Vagina (tissue), 2 donors: ENCODE results near the gene NBPF4.
"Not testable (repeated sequence)": the region's sequence is repeated elsewhere in the genome, so short reads cannot be mapped to it uniquely, and the experiment has no call there.

Source experiments
- POLR2A ChIP-seq, 2 donors: fragments of 450-650 bp; IDR thresholded peaks; one replicate each; pipeline ENCODE4 v1.6.1; 2017; ENCODE audit warnings: antibody characterized with exemption in 2 of 2, mild to moderate bottlenecking in 2 of 2, moderate library complexity in 2 of 2
- TF ChIP-seq, protein P1 (sequence below), 3 experiments: fragments of 450-650 bp in 2 of 3; fragments of 200-600 bp in 1 of 3; sonication (generic) in 1 of 3; IDR thresholded peaks; one replicate each; pipeline ENCODE4 v1.5.1; 2017 to 2019; ENCODE audit warnings: antibody characterized with exemption in 3 of 3, mild to moderate bottlenecking in 2 of 3, moderate library complexity in 2 of 3

DNA sequence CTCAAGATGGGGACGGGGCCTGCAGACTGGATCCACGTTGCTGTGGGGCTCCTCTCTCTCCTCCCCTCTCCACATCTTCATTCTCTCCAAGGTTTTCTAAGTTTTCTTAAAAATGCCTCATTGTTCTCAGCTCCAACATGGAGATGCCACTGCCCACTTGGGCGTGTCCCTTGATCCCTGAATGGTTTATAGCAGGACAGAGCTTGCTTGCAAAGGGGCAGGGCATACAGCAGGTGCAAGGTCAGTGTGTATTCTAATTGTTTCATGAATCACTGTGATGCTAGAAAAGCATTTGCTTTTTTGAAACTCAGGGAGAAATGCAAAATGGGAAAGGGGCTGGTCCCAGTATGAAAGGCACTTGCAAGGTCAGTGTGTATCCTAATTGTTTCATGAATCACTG, 13.9 kb downstream of the NBPF4 start:
- TF ChIP-seq, protein P1, sequence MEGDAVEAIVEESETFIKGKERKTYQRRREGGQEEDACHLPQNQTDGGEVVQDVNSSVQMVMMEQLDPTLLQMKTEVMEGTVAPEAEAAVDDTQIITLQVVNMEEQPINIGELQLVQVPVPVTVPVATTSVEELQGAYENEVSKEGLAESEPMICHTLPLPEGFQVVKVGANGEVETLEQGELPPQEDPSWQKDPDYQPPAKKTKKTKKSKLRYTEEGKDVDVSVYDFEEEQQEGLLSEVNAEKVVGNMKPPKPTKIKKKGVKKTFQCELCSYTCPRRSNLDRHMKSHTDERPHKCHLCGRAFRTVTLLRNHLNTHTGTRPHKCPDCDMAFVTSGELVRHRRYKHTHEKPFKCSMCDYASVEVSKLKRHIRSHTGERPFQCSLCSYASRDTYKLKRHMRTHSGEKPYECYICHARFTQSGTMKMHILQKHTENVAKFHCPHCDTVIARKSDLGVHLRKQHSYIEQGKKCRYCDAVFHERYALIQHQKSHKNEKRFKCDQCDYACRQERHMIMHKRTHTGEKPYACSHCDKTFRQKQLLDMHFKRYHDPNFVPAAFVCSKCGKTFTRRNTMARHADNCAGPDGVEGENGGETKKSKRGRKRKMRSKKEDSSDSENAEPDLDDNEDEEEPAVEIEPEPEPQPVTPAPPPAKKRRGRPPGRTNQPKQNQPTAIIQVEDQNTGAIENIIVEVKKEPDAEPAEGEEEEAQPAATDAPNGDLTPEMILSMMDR (IDR thresholded peaks at IDR 0.05): not testable (repeated sequence)
- not testable (repeated sequence) for TF ChIP-seq POLR2A (IDR thresholded peaks at IDR 0.05)
